Posterior cingulate gyrus (tissue), 11 donors: ENCODE data around the gene CFAP298.
"Not testable (repeated sequence)": the region's sequence is repeated elsewhere in the genome, so short reads cannot be mapped to it uniquely, and the experiment has no call there.

Experiments used
- DNase-seq, 10 donors: peaks; one replicate each; pipeline versions ENCODE4 v3.0.0 to v3.0.0-alpha.2; 2020 to 2021; ENCODE audit warnings: mixed read lengths in 3 of 10
- intact Hi-C: fragments of 100-400 bp; cut with DNase I; formaldehyde crosslinking; loops from one replicate; pipeline ENCODE4 v1.15.1; 2023

The CFAP298 gene, protein sequence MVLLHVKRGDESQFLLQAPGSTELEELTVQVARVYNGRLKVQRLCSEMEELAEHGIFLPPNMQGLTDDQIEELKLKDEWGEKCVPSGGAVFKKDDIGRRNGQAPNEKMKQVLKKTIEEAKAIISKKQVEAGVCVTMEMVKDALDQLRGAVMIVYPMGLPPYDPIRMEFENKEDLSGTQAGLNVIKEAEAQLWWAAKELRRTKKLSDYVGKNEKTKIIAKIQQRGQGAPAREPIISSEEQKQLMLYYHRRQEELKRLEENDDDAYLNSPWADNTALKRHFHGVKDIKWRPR

GRCh38 chr21:32612075-32612998, at the start of gene CFAP298:
Gene CFAP298 (minus strand): TSS chr21:32612377. CDS start chr21:32612243, 134 bp downstream.
- intact Hi-C loops, result no loop called here
- DNase-seq, result peak; percentile 83 to 98 (median 92)

DNA sequence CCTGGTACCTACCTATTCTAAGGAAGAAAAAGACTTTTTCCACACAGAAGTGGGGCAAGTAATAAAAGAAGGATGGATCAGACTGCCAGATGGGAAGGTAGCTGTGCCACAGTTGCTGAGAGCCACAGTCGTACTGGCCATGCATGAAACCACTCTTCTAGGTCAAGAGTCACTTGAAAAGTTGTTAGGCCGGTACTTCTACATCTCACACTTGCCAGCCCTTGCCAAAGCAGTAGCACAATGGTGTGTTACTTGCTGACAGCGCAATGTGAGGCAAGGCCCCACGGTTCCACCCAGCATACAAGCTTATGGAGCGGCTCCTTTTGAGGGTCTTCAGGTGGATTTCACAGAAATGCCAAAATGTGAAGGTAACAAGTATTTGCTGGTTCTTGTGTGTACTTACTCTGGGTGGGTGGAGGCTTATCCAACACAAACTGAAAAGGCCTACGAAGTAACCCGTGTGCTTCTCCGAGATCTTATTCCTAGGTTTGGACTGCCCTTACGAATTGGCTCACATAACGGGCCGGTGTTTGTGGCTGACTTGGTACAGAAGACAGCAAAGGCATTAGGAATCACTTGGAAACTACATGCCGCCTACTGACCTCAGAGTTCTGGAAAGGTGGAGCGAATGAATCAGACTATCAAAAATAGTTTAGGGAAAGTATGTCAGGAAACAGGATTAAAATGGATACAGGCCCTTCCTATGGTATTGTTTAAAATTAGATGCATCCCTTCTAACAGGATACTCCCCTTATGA, 49.0 kb upstream of the CFAP298 start:
- not testable (repeated sequence) for DNase-seq

DNA sequence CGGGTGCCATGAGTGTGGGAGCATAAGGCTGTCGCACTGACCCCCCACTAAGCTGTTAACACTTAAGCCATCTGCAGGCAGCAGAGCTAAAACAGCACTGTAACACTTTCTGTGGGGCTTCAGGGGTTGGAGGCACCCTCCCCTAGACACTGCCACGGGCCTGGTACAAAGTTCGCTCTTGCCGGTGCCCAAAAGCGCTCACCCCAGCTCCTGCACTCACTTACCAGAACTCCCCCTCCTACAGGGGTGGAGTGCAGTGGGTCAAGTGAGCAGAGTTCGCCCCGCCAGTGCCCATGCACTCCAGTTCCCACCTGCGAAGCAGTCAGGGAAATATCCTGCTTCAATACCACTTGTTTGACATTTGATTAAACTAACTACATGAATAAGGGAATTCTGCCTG, 46.3 kb upstream of the CFAP298 start:
- intact Hi-C loops, result no loop called here
- no peak for DNase-seq

More for the DNA sequence above, 49.0 kb upstream of the CFAP298 start:
- intact Hi-C loops, result not testable (repeated sequence)

GRCh38 chr21:32653326-32653901, 41.2 kb upstream of the CFAP298 start:
- intact Hi-C loops, result loop anchor here (5.0 kb wide), 1 partner anchor 174 kb away; no protein-coding TSS in a partner anchor
- no peak for DNase-seq

GRCh38 chr21:32648165-32648564, 36.0 kb upstream of the CFAP298 start:
- intact Hi-C loops, result no loop called here
- DNase-seq, result no peak

DNA sequence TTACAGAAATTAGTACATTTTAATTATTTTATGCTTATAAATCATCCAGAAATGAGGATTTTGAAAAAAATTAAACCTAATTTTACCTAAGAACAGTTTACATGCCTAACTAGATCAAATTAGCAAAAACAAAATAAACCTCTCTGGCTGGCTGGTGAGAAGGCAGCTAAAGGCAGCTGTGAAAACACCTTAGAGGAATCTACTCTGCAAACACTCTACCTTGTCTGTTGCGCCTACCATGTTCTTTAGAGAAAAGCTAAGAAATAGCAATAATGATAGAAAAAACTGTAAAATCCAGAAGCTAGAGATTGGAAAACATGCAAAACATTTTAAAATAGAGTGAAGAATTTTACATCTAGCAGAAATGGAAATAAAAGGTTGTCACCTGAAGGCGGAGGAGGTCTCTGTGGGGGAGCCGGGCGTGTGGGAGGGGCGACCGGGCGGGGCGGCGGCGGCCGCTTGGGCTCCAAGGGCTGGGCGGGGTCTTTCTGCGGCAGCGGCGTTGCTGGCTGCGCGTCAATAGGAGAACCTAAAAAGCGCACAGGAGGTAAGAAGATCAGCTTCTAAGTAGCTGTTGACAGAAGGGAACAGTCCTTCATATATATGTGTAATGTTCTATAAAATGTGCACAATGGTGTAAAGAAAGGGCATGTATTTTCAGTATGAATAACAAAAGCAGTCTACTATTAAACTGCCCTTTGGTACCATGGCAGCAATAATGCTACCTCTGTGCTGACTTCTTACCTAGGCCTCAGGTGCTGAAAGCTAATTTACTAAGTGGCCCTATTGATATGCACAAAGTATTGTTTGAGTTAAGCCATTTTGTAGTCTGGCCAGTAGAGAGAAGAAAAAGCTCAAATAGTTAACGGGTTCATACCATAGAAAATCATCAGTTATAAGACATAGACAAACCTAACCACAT, 33.3 kb upstream of the CFAP298 start:
- intact Hi-C loops, result no loop called here
- DNase-seq, result no peak

DNA sequence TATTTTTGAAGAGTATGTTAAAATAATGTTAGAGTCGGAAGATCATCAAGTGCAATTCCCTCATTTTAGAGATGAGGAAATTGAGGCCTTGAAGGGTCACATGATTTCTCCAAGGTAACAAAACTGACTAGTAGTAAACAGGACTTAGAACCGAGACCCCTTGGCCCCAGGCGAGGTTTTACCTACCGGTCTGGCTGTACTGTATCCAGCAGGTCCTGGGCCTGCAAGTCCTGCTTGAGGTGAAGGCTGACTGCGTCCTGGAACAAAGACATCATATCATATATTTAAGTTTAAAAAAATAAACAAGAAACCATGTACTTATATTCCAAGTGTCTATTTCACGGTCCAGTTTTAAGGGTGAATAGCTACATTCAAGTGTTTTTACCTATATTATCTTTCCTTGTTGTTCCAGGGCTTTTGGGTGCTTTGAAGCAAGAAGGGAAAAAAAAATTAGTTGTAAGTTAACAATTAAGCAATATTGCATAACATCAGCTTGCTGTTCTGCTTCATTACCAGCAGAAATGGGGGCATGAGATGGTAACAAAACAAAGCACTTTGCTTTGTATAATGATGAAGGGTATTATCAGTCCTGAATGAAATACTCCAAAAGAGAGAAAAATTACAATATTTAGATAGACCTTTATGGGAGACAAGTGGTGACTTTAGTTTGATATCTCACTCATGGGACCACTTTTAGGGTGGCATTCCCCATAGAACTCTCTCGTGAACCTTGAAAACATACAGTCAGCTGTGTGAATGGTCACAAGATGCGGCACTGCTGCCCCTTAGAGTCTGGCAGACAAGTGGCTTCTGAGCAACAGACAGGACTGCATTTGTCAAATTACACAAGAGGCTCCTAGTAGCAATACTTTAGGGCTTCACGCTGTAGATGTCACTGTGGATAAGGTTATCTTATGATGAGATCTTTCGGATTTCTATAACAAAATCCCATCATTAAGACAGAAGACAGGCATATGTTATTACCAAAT, 29.8 kb upstream of the CFAP298 start:
- intact Hi-C loops, result loop anchor here (2.0 kb wide), 1 partner anchor 27 kb away; no protein-coding TSS in a partner anchor
- no peak for DNase-seq

DNA sequence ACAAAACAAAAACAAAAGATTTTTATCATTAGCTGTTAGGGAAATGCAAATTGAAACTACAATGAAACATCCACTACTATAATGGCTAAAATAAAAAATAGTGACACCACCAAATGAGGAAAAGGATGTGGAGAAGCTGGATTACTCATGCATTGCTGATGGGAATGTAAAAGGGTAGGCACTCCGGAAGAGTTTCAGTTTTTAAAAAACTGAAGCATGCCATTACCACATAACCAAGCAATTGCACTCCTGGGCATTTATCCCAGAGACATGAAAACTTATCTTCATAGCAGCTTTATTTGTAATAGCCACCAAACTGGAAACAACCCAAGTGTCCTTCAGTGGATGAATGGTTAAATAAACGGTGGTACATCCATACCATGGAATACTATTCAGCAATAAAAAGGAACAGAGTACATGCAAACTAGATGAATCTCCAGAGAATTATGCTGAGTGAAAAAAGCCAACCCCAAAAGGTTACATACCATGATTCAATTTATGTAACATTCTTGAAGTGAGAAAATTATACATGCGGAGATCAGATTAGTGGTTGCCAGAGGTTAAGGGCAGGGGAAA, 14.5 kb upstream of the CFAP298 start:
- no peak for DNase-seq
- intact Hi-C loops, result no loop called here

- DNase-seq, intact Hi-C loops: not testable (repeated sequence)
These were observed 6.0 kb upstream of the CFAP298 start for GRCh38 chr21:32618218-32618617.

- intact Hi-C loops, result no loop called here
- DNase-seq, result no peak
These were observed 1.4 kb upstream of the CFAP298 start for GRCh38 chr21:32613436-32614043.

- DNase-seq, result no peak
- intact Hi-C loops, result no loop called here
These were observed 791 bp upstream of the CFAP298 start for GRCh38 chr21:32612999-32613337.

DNA sequence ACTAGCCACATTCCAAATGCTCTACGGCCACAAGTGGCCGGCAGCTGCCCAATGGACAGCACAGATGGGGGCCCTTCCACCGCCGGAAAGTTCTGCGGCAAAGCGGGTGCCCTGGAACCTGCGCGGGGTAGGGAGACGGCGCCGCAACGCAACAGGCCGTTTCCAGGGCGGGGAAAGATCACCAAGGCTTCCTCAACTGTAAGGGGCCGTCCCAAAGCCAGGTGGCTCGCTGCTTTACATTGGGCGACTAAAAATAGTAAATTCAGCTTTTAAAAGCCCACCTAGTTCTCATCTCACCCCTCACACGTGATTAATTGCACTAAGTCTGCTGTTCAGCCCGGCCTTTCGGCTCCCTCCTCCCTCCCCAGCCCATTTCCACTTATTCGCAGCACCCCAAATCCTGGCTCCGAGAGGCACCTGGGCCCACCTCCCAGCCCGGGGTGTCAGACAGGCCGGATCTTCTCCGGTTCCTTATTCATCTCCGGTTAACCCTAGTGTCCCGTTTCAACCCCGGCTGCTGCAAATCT, 643 bp downstream of the CFAP298 start:
- intact Hi-C loops, result no loop called here
- no peak for DNase-seq

- DNase-seq, intact Hi-C loops: not testable (repeated sequence)
These were observed 1.2 kb downstream of the CFAP298 start for GRCh38 chr21:32610940-32611339.

DNA sequence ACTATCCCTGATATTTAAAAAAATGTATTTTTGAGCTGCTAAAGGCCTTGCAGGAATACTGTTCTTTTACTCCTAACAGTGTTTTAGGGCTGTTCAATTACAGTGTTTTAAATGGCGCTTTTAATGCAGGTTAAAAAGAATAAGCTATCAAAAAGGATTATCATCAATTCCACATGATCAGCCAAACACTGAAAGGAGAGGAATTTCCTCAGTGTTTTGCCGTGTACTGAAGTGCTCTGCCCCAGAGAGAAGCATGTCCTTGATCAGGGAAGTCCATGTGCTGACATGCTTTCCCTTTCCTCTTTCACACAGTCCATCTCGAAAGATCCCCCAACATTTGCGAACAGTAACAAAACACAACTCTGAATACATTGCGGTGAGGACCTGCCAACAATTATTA, 3.3 kb downstream of the CFAP298 start:
- DNase-seq, result no peak
- intact Hi-C loops, result no loop called here

- intact Hi-C loops, result no loop called here
- no peak for DNase-seq
These were observed 6.7 kb downstream of the CFAP298 start for GRCh38 chr21:32605469-32605868.

DNA sequence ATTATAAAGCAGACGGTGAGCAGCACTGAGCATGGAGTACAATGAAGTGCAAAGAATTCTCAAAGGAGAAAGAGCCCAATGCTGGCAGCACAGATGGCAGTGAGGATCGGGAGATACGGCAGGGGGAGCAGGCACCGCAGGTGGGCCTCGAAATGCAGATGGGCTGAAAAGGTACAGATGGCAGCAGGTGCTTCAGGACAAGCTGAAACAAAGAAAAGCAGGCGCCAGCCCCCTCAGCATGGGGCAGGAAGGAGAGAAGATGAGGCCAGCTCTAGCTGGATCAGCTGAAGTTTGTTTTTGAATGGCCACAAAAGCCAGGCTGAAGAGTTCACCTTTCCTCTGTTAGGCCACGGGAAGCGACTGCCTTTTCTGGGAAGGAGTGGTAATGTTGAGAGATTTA, 7.7 kb downstream of the CFAP298 start:
- peak in 1 of 10 donors; percentile 26 for DNase-seq
- intact Hi-C loops, result no loop called here

DNA sequence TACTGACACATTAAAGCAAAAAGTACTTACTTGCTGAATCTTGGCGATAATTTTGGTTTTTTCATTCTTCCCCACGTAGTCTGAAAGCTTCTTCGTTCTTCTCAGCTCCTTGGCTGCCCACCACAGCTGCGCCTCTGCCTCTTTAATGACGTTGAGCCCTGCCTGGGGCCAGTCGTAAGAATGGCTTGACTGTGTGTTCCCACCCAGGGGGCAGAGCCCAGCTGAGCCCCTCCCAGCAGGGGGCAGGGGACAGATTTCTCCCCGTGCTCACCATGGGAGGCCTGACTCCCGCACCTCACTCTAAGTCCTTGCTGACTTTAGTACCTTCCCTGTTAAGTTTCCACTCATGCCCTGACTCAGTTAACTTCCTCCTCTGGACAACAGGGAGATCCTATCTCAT, 9.0 kb downstream of the CFAP298 start:
- intact Hi-C loops, result no loop called here
- no peak for DNase-seq
